EH (cell line): Measurements from ENCODE around the gene RASGRF2.
"Not testable (repeated sequence)": the region's sequence is repeated elsewhere in the genome, so short reads cannot be mapped to it uniquely, and the experiment has no call there.

Experiments
- DNase-seq: peaks from one replicate; pipeline ENCODE4 v3.0.0-alpha.2; 2015; ENCODE audit warnings: low read depth

RASGRF2 gene

GRCh38 chr5:81241001-81241400 is 280.8 kb downstream of the RASGRF2 start:
- no peak for DNase-seq

GRCh38 chr5:81241961-81242648 is 281.9 kb downstream of the RASGRF2 start:
- no peak for DNase-seq

DNA sequence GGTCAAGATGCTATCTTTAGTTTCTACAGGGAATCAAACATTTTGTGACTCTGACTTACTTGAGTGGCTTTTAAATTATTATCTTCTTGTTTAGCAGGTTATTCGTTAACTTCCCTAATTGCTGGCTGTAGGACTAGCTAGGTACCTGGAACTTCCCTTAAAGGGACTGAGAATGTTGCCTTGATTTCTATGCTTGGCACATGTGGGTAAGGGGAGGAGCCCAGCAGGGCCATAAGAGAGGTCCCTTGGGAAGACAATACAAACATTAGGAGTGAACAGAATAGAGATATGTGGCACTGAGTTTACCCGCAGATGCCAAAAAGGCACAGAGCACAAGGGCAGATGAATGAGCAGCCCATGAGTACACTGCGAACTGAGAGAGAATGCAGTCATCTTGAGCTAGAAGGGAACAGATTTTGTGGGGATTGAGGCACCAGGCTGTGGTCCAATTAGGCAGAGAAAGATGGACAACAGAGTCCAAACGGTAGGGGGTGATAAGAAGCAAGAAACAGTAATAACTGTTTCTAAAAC is 282.8 kb downstream of the RASGRF2 start:
- no peak for DNase-seq

GRCh38 chr5:81244451-81244850 is 284.3 kb downstream of the RASGRF2 start:
- no peak for DNase-seq

- no peak for DNase-seq
These were observed 285.7 kb downstream of the RASGRF2 start for GRCh38 chr5:81245871-81246235.

DNA sequence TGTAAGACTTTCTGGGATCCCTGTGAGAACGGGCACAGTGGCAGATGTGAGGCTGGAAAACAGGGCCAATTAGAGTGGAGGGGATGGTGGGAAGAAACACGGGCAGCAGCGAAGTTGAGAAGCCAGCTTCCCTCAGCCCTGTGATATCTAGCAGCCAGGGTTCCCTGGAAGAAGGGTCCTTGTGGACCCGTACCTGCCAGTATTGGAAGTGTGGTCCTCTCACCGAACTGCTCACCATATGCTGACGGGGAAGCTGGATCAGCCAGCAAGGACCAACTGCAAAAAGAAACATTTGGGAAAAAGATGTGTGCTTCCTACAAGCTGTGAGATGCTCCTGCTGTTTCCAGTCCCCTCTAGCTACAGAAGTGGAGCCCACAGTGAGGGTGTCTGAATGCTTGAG is 286.5 kb downstream of the RASGRF2 start:
- DNase-seq: no peak

DNA sequence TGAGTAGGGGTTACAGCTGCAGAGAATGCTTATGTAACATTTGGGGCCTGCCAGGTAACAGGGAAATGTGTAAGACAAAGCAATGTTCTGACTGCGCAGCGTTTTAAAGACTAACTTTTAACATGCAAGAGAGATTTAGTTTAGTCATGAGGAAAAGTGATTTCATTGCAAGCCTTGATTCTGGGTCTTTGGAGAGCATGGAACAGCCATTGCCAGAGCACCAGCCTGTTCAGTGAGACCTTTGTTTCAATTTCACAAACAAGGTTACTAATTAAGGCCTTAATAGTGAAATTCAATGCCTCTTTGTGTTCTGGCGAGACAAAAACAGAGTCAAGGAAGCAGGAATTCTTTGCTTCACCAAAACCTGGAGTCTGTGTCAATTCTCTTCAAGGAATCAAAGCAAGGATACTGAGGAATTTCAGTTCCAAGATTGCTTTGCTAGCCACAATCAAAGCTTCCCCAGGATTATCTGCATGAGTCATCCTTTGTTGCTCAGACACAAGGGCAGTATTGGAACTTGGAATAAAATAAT is 287.3 kb downstream of the RASGRF2 start:
- DNase-seq: peak; percentile 51

DNA sequence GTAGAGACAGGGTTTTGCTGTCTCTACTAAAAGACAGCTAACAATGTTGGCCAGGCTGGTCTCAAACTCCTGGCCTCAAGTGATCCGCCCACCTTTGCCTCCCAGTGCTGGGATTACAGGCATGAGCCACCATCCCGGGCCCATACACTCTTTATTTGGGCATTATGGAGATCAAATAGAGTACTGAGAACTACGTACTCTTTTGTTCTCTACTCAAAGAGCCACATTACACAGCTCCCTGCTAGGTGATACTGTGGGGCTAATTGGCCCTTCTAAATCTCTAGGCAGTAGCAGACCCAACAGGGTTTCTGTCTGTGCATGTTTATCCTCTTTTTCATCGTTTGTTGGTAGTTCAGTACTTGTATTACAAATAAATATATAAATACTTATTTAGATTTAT is 289.1 kb downstream of the RASGRF2 start:
- no peak for DNase-seq

DNA sequence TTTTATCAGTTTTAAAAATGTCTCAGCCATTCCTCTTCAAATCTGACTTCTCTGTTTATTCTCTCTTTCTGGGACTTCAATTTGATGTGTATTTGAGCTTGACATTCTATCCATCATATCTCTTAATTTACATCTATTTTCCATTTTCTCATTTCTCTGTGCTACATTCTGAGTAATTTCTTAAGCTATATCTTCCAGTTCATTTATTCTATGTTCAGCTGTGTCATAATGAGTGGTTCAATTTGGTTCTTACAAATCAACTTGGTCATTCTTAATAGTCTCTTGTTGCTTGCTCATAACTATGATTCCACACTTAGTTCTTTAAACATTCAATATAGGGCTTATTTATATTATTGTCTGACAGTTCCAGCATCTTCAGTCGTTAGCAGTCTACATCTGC is 289.8 kb downstream of the RASGRF2 start:
- DNase-seq: no peak

GRCh38 chr5:81251922-81252321 is 291.8 kb downstream of the RASGRF2 start:
- DNase-seq: no peak

DNA sequence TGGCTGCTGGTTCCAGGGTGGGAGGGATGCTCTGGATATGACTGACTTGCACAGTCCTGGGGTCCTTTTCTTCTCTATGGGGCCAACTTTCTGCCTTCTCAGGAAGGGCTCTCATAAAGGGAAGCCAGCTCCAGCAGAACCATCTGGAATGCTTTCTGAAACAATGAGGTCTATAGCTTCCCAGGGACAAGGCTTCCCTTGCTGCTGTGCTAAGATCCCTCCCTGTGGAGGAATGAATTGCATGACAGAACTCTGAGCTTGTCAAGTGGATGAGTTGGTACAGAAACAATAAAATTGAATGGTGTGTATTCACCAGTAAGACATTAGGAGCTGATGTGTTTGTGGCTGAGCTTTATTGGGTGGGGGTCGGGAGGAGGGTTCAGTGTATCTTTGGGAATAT is 292.7 kb downstream of the RASGRF2 start:
- no peak for DNase-seq

GRCh38 chr5:81253875-81254274 is 293.7 kb downstream of the RASGRF2 start:
- no peak for DNase-seq

DNA sequence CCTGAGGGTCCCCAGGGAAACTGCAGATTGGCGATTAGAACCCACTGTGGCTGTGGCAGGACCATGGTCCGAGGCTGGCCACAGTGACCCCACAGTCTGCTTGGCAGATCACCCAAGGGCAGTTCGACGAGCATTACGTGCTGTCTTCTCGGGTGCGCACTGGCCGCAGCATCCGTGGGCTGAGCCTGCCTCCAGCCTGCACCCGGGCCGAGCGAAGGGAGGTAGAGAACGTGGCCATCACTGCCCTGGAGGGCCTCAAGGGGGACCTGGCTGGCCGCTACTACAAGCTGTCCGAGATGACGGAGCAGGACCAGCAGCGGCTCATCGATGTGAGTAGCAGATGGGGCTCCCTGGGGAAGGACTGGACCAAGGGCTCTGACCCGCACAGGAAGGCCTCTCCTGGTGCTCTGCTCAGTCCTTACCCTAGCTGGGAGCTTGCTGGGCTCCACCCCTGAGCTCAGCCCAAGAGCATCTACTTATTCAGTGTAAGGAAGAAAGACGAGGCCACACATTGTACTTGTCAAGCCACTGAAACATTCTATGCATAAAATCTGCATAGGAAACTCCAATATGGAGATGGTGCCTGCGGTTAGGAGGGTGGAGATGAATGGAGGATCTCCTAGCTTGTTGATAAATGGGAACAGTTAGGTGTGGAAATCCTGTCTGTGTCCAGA is 294.9 kb downstream of the RASGRF2 start:
- DNase-seq: no peak

GRCh38 chr5:81256766-81257165 is 296.6 kb downstream of the RASGRF2 start:
- no peak for DNase-seq

DNA sequence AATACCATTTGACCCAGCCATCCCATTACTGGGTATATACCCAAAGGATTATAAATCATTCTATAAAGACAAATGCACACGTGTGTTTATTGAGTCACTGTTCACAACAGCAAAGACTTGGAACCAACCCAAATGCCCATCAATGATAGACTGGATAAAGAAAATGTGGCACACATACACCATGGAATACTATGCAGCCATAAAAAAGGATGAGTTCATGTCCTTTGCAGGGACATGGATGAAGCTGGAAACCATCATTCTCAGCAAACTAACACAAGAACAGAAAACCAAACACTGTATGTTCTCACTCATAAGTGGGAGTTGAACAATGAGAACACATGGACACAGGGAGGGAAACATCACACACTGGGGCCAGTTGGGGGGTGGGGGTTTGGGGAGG is 302.6 kb downstream of the RASGRF2 start:
- DNase-seq: not testable (repeated sequence)

- no peak for DNase-seq
These were observed 304.9 kb downstream of the RASGRF2 start for GRCh38 chr5:81265101-81265500.

GRCh38 chr5:81268521-81269196 is 308.5 kb downstream of the RASGRF2 start:
- peak; percentile 89 for DNase-seq

GRCh38 chr5:81269751-81270393 is 309.7 kb downstream of the RASGRF2 start:
- no peak for DNase-seq

GRCh38 chr5:81270394-81271027 is 310.3 kb downstream of the RASGRF2 start:
- not testable (repeated sequence) for DNase-seq
